Vagina (tissue), 2 donors: ENCODE measurements around the gene KRT23.

Experiments
- CTCF ChIP-seq, 3 experiments: fragments of 450-650 bp in 2 of 3; fragments of 200-600 bp in 1 of 3; sonication (generic) in 1 of 3; IDR thresholded peaks; one replicate each; pipeline ENCODE4 v1.5.1; 2017 to 2019; ENCODE audit warnings: antibody characterized with exemption in 3 of 3, mild to moderate bottlenecking in 2 of 3, moderate library complexity in 2 of 3
- POLR2A ChIP-seq, 2 donors: fragments of 450-650 bp; IDR thresholded peaks; one replicate each; pipeline ENCODE4 v1.6.1; 2017; ENCODE audit warnings: antibody characterized with exemption in 2 of 2, mild to moderate bottlenecking in 2 of 2, moderate library complexity in 2 of 2
- POLR2AphosphoS5 ChIP-seq, 2 donors: sonication (generic); formaldehyde crosslinking; IDR thresholded peaks; one replicate each; pipeline ENCODE4 v1.9.0; 2017; ENCODE audit warnings: antibody characterized with exemption in 2 of 2, mild to moderate bottlenecking in 2 of 2, low read depth in 1 of 2; ENCODE audit not compliant: insufficient read depth in 1 of 2

- TF ChIP-seq CTCF (IDR thresholded peaks at IDR 0.05): no peak
- TF ChIP-seq POLR2AphosphoS5 (IDR thresholded peaks at IDR 0.05; ENCODE audit: insufficient read depth in 1 of 2, low read depth in 1 of 2): no peak
- no peak for TF ChIP-seq POLR2A (IDR thresholded peaks at IDR 0.05)
Measured at GRCh38 chr17:40914075-40914855, 23.2 kb downstream of the KRT23 start.
